Progenitor cell of endocrine pancreas (in vitro differentiated cells): ENCODE results near the gene YY2. TPM values are rescaled to one million over a fixed set of nuclear protein-coding genes. Genes with fewer than 3 reads are reported as not detected.

ENCODE experiments used
- DNase-seq: peaks from one replicate; pipeline ENCODE4 v3.0.0; 2021; ENCODE audit warnings: low spot score; ENCODE audit not compliant: unreplicated experiment
- H3K27ac Mint-ChIP-seq: 2 replicates; pipeline ENCODE4 v1.8.0; 2021; ENCODE audit warnings: mild to moderate bottlenecking, moderate library complexity, mixed read lengths
- H3K27me3 Mint-ChIP-seq: 2 replicates; pipeline ENCODE4 v1.8.0; 2021; ENCODE audit warnings: mixed read lengths
- H3K36me3 Mint-ChIP-seq: 2 replicates; pipeline ENCODE4 v1.8.0; 2022; ENCODE audit warnings: mixed read lengths; ENCODE audit not compliant: insufficient read depth
- H3K4me1 Mint-ChIP-seq: 2 replicates; pipeline ENCODE4 v1.8.0; 2021; ENCODE audit warnings: low read depth, mixed read lengths
- H3K4me3 Mint-ChIP-seq: 2 replicates; pipeline ENCODE4 v1.8.0; 2021; ENCODE audit warnings: low read depth, mild to moderate bottlenecking, moderate library complexity, mixed read lengths
- H3K9me3 Mint-ChIP-seq: 2 replicates; pipeline ENCODE4 v1.8.0; 2021; ENCODE audit warnings: low read depth, mixed read lengths
- CTCF ChIP-seq: fragments of 200-600 bp; sonication (generic); IDR thresholded peaks from one replicate; pipeline ENCODE4 v1.5.0; 2021; ENCODE audit warnings: antibody characterized with exemption, mild to moderate bottlenecking; ENCODE audit not compliant: unreplicated experiment
- total RNA-seq: library from RNA; stranded (reverse); gene quantifications from 2 replicates; pipeline ENCODE4 v1.2.1, GENCODE V29; 2021

YY2 gene
- total RNA-seq, 1 donor from 2014 or later: 2.2 TPM

GRCh38 chrX:21853578-21853977, 2.2 kb upstream of the YY2 start:
- no peaks in the 10 kb centered on the region for H3K9me3 Mint-ChIP-seq
- H3K27me3 Mint-ChIP-seq: no peaks in the 10 kb centered on the region
- no peak for DNase-seq
- H3K36me3 Mint-ChIP-seq: peaks cover 22% of the 10 kb centered on the region
- TF ChIP-seq CTCF: no peak
- H3K27ac Mint-ChIP-seq: no peak overlapping the region
- H3K4me3 Mint-ChIP-seq: no peak overlapping the region
- H3K4me1 Mint-ChIP-seq: no peaks in the 10 kb centered on the region

DNA sequence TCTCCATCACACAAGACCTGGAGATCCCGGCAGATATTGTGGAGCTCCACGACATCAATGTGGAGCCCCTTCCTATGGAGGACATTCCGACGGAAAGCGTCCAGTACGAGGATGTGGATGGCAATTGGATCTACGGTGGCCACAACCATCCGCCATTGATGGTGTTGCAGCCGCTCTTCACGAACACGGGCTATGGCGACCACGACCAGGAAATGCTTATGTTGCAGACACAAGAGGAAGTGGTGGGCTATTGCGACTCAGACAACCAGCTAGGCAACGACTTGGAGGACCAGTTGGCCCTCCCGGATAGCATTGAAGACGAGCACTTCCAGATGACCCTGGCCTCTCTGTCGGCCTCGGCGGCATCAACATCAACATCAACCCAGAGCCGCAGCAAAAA, 717 bp downstream of the YY2 start:
- Mint-ChIP-seq H3K9me3 (no peaks in the 10 kb centered on the region), H3K4me1 (peaks cover 1% of the 10 kb centered on the region), H3K36me3 (peaks cover 20% of the 10 kb centered on the region), H3K27ac (no peak overlapping the region), H3K4me3 (no peak overlapping the region), H3K27me3 (no peaks in the 10 kb centered on the region)
- DNase-seq: no peak
- no peak for TF ChIP-seq CTCF

DNA sequence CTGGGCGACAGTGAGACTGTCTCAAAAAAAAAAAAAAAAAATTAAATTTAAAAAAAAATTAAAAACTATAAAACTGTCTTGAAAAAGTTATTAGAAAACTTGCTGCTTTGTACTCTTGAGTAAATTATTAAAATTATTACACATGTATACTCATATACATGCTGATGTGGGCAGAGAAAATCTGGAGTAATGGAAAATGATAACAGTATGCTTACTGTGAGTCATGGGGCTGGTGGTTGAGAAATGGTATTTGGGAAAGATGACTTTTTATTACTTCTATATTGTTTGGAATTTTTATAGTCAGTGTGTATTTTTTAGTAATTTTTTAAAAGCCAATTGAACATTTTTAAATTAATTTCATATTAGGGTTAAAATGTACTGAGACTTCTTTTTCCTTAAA, 7.5 kb downstream of the YY2 start:
- Mint-ChIP-seq H3K36me3 (no peaks in the 10 kb centered on the region), H3K4me1 (peaks cover 3% of the 10 kb centered on the region), H3K27ac (no peak overlapping the region), H3K27me3 (no peaks in the 10 kb centered on the region), H3K4me3 (no peak overlapping the region), H3K9me3 (no peaks in the 10 kb centered on the region)
- no peak for TF ChIP-seq CTCF
- no peak for DNase-seq

GRCh38 chrX:21865436-21865835, 9.6 kb downstream of the YY2 start:
- TF ChIP-seq CTCF: no peak
- Mint-ChIP-seq H3K4me1 (peaks cover 3% of the 10 kb centered on the region), H3K4me3 (no peak overlapping the region), H3K9me3 (no peaks in the 10 kb centered on the region), H3K27me3 (no peaks in the 10 kb centered on the region), H3K27ac (no peak overlapping the region), H3K36me3 (no peaks in the 10 kb centered on the region)
- no peak for DNase-seq

- Mint-ChIP-seq H3K4me1 (peaks cover 2% of the 10 kb centered on the region), H3K4me3 (no peak overlapping the region), H3K27me3 (no peaks in the 10 kb centered on the region), H3K9me3 (no peaks in the 10 kb centered on the region), H3K36me3 (no peaks in the 10 kb centered on the region), H3K27ac (no peak overlapping the region)
- no peak for TF ChIP-seq CTCF
- no peak for DNase-seq
Observed at GRCh38 chrX:21870494-21870893, 14.7 kb downstream of the YY2 start.
